ENCODE data around the gene LGALS7B.
"Not testable (repeated sequence)": the region's sequence is repeated elsewhere in the genome, so short reads cannot be mapped to it uniquely, and the experiment has no call there.

LGALS7B gene

DNA sequence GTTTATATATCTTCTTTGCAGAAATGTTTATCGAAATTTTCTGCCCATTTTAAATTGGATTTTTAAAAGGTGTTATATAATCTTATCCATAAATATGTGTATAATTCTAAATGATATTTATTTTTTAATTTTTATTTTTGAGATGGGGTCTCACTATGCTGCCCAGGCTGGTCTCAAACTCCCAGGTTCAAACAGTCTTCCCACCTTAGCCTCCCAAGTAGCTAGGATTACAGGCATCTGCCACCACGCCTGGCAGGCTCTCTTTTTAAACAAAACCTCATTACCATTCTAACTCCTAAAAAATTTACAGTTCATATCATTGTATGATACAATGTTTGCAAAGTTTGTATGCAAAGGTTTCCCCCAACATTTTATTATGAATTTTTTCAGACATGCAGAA is 7.2 kb downstream of the LGALS7B start:
- Histone ChIP-seq H2BK5ac (ENCODE audit: low read length) (no peak overlapping the region), H3K27ac (replicated peaks; ENCODE audit: low read length) (no peak overlapping the region), H3K4me1 (ENCODE audit: control insufficient read depth in 2 of 2, insufficient read depth in 1 of 2, low read depth in 1 of 2, low read length in 2 of 2) (no peaks in the 10 kb centered on the region), H3K9ac (ENCODE audit: low read depth, low read length, poor library complexity) (no peak overlapping the region), H3K36me3 (replicated peaks in 1 of 2; ENCODE audit: control insufficient read depth in 2 of 2, insufficient read depth in 2 of 2, low read length in 2 of 2) (no peaks in the 10 kb centered on the region), H4K91ac (ENCODE audit: low read depth, low read length, poor library complexity) (no peak overlapping the region), H3K18ac (ENCODE audit: low read length) (no peak overlapping the region), H3K4ac (ENCODE audit: low read length) (no peak overlapping the region), H3K79me1 (ENCODE audit: low read depth, low read length) (no peaks in the 10 kb centered on the region), H3K23ac (ENCODE audit: low read depth, low read length, poor library complexity) (no peak overlapping the region), H4K8ac (ENCODE audit: low read depth, low read length) (no peak overlapping the region), H2BK15ac (ENCODE audit: low read length) (no peak overlapping the region), H3K4me3 (ENCODE audit: low read length in 2 of 2) (no peak overlapping the region), H3K9me3 (replicated peaks in 1 of 2; ENCODE audit: control insufficient read depth in 2 of 2, insufficient read depth in 1 of 2, low read depth in 1 of 2, low read length in 2 of 2) (peaks cover 0 to 2% of the 10 kb centered on the region in 2 donors), H2BK120ac (ENCODE audit: low read depth, low read length) (no peak overlapping the region), H3K4me2 (ENCODE audit: insufficient read depth, low read length, poor library complexity, severe bottlenecking) (no peak overlapping the region), H2AFZ (ENCODE audit: low read length) (no peak overlapping the region), H2BK12ac (ENCODE audit: low read length) (no peak overlapping the region), H2AK5ac (ENCODE audit: low read depth, low read length) (no peak overlapping the region), H3K14ac (ENCODE audit: low read length) (no peak overlapping the region), H3K27me3 (ENCODE audit: control insufficient read depth in 3 of 3, insufficient read depth in 3 of 3, low read depth in 1 of 3, low read length in 3 of 3) (peaks cover 0 to 1% (median 0%) of the 10 kb centered on the region in 3 experiments)
- no peak for DNase-seq (ENCODE audit: low spot score)
- WGBS, 2 donors (ENCODE audit: extremely low coverage in 2 of 2, insufficient read length in 2 of 2, insufficient replicate concordance in 1 of 2) = no CpG with 5 or more reads among the region's 2 CpGs

GRCh38 chr19:38797781-38798180 is 8.8 kb downstream of the LGALS7B start:
- H2AFZ ChIP-seq (ENCODE audit: low read length); H4K8ac ChIP-seq (ENCODE audit: low read depth, low read length); H2BK120ac ChIP-seq (ENCODE audit: low read depth, low read length); H2BK12ac ChIP-seq (ENCODE audit: low read length); H3K4ac ChIP-seq (ENCODE audit: low read length); H2AK5ac ChIP-seq (ENCODE audit: low read depth, low read length); DNase-seq (ENCODE audit: low spot score); H2BK15ac ChIP-seq (ENCODE audit: low read length); H4K91ac ChIP-seq (ENCODE audit: low read depth, low read length, poor library complexity); H3K4me3 ChIP-seq (ENCODE audit: low read length in 2 of 2); H3K79me1 ChIP-seq (ENCODE audit: low read depth, low read length); H3K27me3 ChIP-seq (ENCODE audit: control insufficient read depth in 3 of 3, insufficient read depth in 3 of 3, low read depth in 1 of 3, low read length in 3 of 3); H3K4me2 ChIP-seq (ENCODE audit: insufficient read depth, low read length, poor library complexity, severe bottlenecking); H3K14ac ChIP-seq (ENCODE audit: low read length); H3K4me1 ChIP-seq (ENCODE audit: control insufficient read depth in 2 of 2, insufficient read depth in 1 of 2, low read depth in 1 of 2, low read length in 2 of 2); H3K9me3 ChIP-seq (replicated peaks in 1 of 2; ENCODE audit: control insufficient read depth in 2 of 2, insufficient read depth in 1 of 2, low read depth in 1 of 2, low read length in 2 of 2); H3K23ac ChIP-seq (ENCODE audit: low read depth, low read length, poor library complexity); H3K9ac ChIP-seq (ENCODE audit: low read depth, low read length, poor library complexity); H3K27ac ChIP-seq (replicated peaks; ENCODE audit: low read length); H2BK5ac ChIP-seq (ENCODE audit: low read length); H3K18ac ChIP-seq (ENCODE audit: low read length); H3K36me3 ChIP-seq (replicated peaks in 1 of 2; ENCODE audit: control insufficient read depth in 2 of 2, insufficient read depth in 2 of 2, low read length in 2 of 2): not testable (repeated sequence)
- no CpG with 5 or more reads among the region's 33 CpGs for WGBS, 2 donors (ENCODE audit: extremely low coverage in 2 of 2, insufficient read length in 2 of 2, insufficient replicate concordance in 1 of 2)

GRCh38 chr19:38799104-38799503 is 10.1 kb downstream of the LGALS7B start:
- Histone ChIP-seq H3K4me2 (ENCODE audit: insufficient read depth, low read length, poor library complexity, severe bottlenecking) (no peak overlapping the region), H2BK12ac (ENCODE audit: low read length) (no peak overlapping the region), H2AK5ac (ENCODE audit: low read depth, low read length) (no peak overlapping the region), H3K18ac (ENCODE audit: low read length) (no peak overlapping the region), H3K23ac (ENCODE audit: low read depth, low read length, poor library complexity) (no peak overlapping the region), H3K14ac (ENCODE audit: low read length) (no peak overlapping the region), H3K4me3 (ENCODE audit: low read length in 2 of 2) (no peak overlapping the region), H3K27me3 (ENCODE audit: control insufficient read depth in 3 of 3, insufficient read depth in 3 of 3, low read depth in 1 of 3, low read length in 3 of 3) (no peaks in the 10 kb centered on the region), H2BK5ac (ENCODE audit: low read length) (no peak overlapping the region), H3K79me1 (ENCODE audit: low read depth, low read length) (no peaks in the 10 kb centered on the region), H3K9me3 (replicated peaks in 1 of 2; ENCODE audit: control insufficient read depth in 2 of 2, insufficient read depth in 1 of 2, low read depth in 1 of 2, low read length in 2 of 2) (peaks cover 0 to 2% of the 10 kb centered on the region in 2 donors), H2BK120ac (ENCODE audit: low read depth, low read length) (no peak overlapping the region), H3K4ac (ENCODE audit: low read length) (no peak overlapping the region), H3K9ac (ENCODE audit: low read depth, low read length, poor library complexity) (no peak overlapping the region), H2AFZ (ENCODE audit: low read length) (no peak overlapping the region), H3K4me1 (ENCODE audit: control insufficient read depth in 2 of 2, insufficient read depth in 1 of 2, low read depth in 1 of 2, low read length in 2 of 2) (no peaks in the 10 kb centered on the region), H2BK15ac (ENCODE audit: low read length) (no peak overlapping the region), H4K8ac (ENCODE audit: low read depth, low read length) (no peak overlapping the region), H4K91ac (ENCODE audit: low read depth, low read length, poor library complexity) (no peak overlapping the region), H3K27ac (replicated peaks; ENCODE audit: low read length) (no peak overlapping the region), H3K36me3 (replicated peaks in 1 of 2; ENCODE audit: control insufficient read depth in 2 of 2, insufficient read depth in 2 of 2, low read length in 2 of 2) (no peaks in the 10 kb centered on the region)
- no peak for DNase-seq (ENCODE audit: low spot score)
- WGBS, 2 donors (ENCODE audit: extremely low coverage in 2 of 2, insufficient read length in 2 of 2, insufficient replicate concordance in 1 of 2) = no CpG with 5 or more reads among the region's 10 CpGs

DNA sequence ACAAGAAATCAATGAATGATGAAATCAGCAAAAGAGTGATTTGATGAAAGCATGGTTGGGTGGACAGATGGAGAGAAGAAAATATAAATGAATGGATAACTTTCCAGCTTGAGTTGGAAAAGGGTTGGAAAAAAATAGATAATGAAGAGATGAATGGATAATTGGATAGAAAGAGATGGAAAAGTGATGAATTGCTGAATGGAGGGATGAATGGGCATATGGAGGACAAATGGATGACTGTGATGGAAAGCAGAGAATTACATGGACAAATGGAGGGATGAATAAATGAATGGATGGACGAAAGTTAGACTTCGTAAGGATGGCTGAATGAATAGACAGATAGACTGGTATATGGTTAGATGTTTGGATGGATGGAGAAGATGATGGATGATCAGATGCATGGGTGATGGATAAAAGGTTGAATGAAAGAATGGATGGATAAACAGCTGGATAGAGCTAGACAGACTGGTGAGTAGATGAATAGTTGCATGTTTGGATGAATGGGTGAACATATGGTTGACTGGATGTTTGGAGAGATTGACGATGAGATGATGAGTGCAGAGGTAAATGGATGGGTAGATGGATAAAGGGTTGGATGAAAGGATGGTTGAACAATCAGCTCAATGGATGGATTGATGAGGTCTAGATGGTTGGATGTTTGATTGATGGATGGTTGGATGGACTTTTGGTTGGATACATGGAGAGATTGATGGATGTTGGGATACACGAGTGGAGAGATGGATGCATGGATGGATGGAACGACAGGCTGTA is 11.8 kb downstream of the LGALS7B start:
- H3K4me2 ChIP-seq (ENCODE audit: insufficient read depth, low read length, poor library complexity, severe bottlenecking) = no peak overlapping the region
- H3K36me3 ChIP-seq (replicated peaks in 1 of 2; ENCODE audit: control insufficient read depth in 2 of 2, insufficient read depth in 2 of 2, low read length in 2 of 2) = no peaks in the 10 kb centered on the region
- H3K9me3 ChIP-seq (replicated peaks in 1 of 2; ENCODE audit: control insufficient read depth in 2 of 2, insufficient read depth in 1 of 2, low read depth in 1 of 2, low read length in 2 of 2) = peaks cover 0 to 2% of the 10 kb centered on the region in 2 donors
- H3K4me3 ChIP-seq (ENCODE audit: low read length in 2 of 2) = no peak overlapping the region
- H3K4ac ChIP-seq (ENCODE audit: low read length) = no peak overlapping the region
- H3K23ac ChIP-seq (ENCODE audit: low read depth, low read length, poor library complexity) = no peak overlapping the region
- no peak overlapping the region for H4K91ac ChIP-seq (ENCODE audit: low read depth, low read length, poor library complexity)
- DNase-seq (ENCODE audit: low spot score) = no peak
- H2AFZ ChIP-seq (ENCODE audit: low read length) = no peak overlapping the region
- no peak overlapping the region for H4K8ac ChIP-seq (ENCODE audit: low read depth, low read length)
- H3K27me3 ChIP-seq (ENCODE audit: control insufficient read depth in 3 of 3, insufficient read depth in 3 of 3, low read depth in 1 of 3, low read length in 3 of 3) = no peaks in the 10 kb centered on the region
- 100% methylated on average over 2 to 3 of the region's 5 CpGs for WGBS, 2 donors (ENCODE audit: extremely low coverage in 2 of 2, insufficient read length in 2 of 2, insufficient replicate concordance in 1 of 2)
- H3K27ac ChIP-seq (replicated peaks; ENCODE audit: low read length) = no peak overlapping the region
- H2BK12ac ChIP-seq (ENCODE audit: low read length) = no peak overlapping the region
- no peak overlapping the region for H2AK5ac ChIP-seq (ENCODE audit: low read depth, low read length)
- no peak overlapping the region for H2BK15ac ChIP-seq (ENCODE audit: low read length)
- H2BK5ac ChIP-seq (ENCODE audit: low read length) = no peak overlapping the region
- H3K14ac ChIP-seq (ENCODE audit: low read length) = no peak overlapping the region
- no peak overlapping the region for H3K18ac ChIP-seq (ENCODE audit: low read length)
- H3K4me1 ChIP-seq (ENCODE audit: control insufficient read depth in 2 of 2, insufficient read depth in 1 of 2, low read depth in 1 of 2, low read length in 2 of 2) = no peaks in the 10 kb centered on the region
- no peak overlapping the region for H3K9ac ChIP-seq (ENCODE audit: low read depth, low read length, poor library complexity)
- no peaks in the 10 kb centered on the region for H3K79me1 ChIP-seq (ENCODE audit: low read depth, low read length)
- no peak overlapping the region for H2BK120ac ChIP-seq (ENCODE audit: low read depth, low read length)

All from neuronal stem cell (in vitro differentiated cells).